GM21825 (cell line): Measurements from ENCODE around the gene ZNF385B.
"Not testable (repeated sequence)": the region's sequence is repeated elsewhere in the genome, so short reads cannot be mapped to it uniquely, and the experiment has no call there.

Experiments used
- ATAC-seq: cut with Tn5 transposase; IDR thresholded peaks from one replicate; pipeline ENCODE4 v1.9.1; 2021; ENCODE audit warnings: mild to moderate bottlenecking, moderate library complexity; ENCODE audit not compliant: unreplicated experiment

The ZNF385B gene

DNA sequence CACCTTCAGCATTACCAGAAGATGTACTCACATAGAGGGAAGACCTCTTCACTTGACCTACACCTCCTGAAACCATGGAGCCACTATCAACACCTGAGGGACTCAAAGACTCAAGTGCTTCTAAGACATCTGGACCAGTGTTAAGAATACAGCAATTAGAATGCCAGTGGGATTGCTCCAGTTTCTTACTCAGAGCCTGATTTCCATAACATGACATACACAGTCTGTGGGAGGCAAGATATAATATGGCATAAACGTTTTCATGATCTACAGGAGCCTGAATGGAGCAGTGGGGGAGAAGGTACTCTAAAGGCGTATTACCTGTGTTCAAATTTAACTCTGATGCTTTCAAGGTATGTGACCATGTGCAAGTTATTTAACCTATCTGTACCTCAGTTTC lies 57.2 kb downstream of the ZNF385B start:
- ATAC-seq, result no peak

DNA sequence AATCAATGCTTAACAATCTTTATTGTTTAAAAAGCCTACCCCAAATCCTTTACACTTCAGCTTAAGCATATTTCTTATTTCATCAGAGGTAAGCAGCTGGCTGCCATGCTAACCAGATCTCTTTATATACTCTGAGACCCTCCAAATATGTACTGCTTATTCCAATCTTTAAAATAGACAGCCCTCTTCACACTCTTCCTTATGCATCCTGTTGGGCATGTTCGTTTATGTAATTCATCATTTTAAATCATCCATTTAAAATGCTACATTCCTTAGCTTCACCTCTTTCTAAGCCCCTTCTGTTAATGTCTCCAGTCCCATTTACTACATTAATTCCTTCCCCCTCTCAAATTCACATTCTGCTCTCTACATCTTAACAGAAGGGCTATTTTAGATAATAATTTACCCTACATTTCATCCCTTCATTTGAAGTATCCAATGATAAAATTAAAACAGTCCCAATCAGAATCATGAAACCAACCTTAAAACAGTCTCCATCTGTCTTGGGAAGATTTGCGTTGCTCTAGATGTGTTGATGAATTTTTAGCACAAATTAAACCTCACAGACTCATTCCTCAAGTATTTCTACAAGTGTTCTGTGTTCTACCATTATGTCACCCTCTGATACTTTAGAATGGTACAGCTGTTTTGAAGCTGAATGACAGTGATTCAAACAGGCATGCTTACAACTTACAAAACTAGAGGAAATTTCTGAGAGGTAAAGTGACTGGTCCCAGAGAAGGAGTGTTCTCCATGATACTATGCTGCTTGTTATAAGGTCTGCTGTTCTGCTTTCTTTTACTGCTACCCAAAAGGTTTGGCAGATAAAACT lies 59.1 kb downstream of the ZNF385B start:
- ATAC-seq, result no peak

DNA sequence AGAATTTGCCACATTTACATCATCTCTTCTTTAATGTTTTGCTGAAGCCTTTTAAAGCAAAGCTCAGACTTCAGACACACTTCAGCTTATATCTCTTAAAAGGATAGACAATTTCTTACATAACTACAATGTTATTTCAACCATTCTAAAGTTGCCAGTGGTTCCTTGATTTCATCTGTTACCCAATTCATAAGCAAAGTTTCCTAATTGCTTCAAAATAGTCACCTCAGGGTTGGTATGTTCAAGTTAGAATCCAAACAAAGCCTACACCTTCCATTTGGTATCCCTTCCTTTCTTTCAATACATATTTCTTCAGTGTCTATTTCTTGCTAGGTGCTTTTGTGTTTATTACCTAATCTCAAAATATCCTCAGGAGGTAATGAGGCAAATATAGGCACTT lies 60.6 kb downstream of the ZNF385B start:
- no peak for ATAC-seq

DNA sequence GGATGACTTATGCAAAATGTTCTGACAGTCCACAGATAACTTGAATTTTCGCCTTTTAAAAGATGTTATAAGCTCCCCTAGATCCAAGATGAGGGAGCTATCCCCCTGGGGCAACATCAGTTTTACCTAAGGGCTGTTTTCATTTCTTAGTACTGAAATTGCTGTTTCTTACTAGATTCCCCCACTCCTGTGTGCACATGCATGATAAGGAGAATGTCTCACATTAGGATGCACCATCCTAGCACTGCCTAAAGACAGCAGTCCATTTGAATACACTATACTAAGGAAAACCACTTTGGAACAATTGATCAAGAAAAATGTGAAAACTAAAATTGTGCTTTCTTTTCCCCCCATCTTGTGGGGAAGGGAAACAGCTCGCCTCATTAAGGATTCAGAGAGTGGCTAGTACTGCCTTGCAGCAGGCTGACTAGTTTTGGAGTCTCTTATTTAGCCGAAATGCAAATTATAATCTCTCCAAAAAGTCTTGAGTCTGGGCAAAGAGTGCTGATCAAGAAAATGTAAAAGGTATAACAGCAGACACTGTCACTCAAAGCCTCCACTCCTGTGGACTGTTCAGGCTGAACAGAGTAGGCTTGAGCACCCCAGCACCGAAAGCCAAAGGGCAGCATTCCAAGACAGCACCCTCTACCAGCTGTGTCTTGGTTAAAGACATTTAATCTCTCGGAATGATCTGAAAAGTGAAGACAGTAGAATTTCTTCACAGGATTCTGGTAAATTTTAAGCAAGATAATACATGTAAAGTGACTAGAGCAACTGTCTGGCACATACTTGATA lies 65.0 kb downstream of the ZNF385B start:
- no peak for ATAC-seq

DNA sequence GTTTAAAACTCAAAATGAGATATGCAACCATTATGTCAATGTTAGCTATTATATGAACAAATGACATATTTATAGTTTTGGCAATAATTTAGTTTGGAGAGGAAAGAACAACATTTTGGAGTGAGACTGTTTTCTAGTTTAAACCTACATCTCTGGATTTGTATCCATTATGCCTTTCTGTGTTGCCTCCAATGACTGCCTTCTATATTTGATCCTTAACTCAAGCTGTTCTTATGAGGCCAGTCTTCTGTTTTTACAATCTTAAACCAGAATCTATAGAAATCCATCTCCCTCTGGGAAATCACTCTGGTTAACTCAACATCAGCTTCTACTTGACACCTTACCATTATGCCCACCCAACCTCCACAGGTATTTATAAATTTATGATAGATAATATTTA lies 67.5 kb downstream of the ZNF385B start:
- ATAC-seq, result no peak

DNA sequence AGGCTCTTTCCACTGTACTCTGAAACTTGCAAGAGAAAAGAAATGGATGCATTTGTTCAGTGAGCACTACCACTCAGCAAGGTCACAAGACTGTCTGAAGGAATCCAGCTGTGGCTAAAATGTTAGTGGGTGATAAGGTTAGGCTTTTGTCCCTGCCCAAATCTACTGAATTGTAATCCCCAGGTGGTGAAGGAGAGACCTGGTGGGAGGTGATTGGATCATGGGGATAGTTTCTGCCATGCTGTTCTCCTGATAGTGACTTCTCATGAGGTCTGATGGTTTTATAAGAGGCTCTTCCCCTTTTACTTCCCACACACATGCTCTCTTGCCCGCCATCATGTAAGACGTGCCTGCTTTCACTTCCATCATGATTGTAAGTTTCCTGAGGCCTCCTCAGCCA lies 68.2 kb downstream of the ZNF385B start:
- ATAC-seq, result no peak

DNA sequence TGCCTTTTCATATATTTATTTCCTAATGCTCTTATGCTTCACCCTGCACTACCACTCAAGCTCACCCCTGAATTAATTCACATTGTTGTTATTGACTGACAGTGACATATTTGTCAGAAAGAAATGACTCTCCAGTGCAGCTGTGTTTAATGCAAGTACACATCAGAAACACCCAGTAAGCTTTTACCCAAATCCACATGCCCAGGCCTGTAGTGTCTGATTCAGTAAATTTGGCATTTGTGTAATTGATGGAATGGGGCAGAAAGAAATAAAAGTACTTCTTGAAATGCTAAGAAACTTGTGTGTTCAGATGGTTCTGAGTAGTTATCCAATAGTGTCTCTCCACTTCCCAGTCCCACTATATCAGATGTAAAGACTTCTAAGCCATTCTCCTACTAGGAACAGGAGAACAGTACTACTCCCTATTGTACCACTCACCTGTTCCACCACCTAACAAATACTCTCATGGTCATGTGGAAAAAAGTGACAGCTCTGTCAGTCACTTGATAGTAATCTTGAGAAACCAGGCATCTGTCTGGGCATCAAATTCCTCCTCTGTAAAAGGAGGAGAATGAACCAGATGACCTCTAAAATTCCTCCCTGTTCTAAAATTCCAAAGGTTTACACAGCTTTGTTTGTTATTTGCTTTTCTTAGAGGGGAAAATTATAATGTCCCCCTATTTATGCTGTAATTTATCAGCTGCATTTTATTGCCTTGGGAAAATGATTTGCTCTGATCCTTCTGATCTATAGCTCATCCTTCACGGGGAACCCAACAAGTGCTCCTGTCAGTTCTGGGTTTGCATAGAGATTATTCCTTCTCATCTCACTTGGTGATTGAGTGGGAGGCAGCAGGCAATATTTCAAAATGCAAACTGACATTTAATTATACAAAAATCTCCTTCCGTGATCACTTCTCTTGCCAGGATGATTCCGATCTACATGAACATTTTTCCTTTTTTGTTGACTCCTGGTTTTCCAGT lies 70.9 kb downstream of the ZNF385B start:
- no peak for ATAC-seq

DNA sequence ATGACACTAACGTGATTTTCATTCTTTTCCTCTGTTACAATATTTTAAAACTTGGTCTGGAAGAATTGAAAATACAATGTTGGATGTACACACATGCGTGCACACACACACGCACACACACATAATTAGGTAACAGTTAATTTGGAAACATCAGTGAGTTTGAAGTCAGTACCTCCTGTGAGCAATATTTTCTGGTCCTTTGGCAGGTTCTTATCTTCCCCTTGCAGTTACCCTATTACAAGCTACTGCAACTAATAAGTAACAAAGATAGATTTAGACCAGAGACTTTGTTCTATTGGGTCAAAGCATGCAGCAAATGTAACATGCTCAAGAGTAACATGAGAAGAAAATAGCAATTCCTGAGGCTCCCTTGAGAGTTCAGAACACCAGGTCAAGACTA lies 73.3 kb downstream of the ZNF385B start:
- no peak for ATAC-seq

DNA sequence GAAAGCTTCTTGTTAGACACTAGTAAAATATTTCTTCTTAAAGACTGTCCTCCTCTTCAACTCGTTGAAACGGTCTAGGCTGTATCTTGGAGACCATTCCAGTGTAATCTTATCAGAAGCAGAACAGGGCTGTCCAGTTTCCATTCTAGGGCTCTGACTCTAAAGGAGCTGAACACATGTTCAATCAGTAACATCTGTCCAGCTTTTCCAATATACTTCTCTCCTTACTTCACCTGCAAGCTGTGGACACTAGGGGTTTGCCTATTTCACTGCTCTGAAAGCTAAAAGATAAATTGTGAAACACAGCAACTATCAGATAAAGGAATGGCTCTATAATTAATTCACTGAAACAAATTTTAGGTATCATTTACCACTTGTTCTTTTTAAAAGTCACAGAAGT lies 73.8 kb downstream of the ZNF385B start:
- ATAC-seq, result no peak

DNA sequence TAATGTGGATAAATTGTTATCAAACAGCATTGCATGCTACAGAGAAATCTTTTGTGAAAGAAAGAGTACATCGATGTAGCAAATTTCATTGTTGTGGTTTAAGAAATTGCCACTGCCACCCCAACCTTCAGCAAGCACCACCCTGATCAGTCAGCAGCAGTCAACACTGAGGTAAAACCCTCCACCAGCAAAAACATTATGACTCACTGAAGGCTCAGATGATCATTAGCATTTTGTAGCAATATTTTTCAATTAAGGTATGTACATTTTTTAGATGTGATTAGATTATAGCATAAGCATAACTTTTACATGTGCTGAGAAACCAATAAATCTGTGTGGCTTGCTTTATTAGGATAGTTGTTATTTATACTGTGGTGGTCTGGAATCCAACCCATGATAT lies 75.5 kb downstream of the ZNF385B start:
- ATAC-seq, result no peak

DNA sequence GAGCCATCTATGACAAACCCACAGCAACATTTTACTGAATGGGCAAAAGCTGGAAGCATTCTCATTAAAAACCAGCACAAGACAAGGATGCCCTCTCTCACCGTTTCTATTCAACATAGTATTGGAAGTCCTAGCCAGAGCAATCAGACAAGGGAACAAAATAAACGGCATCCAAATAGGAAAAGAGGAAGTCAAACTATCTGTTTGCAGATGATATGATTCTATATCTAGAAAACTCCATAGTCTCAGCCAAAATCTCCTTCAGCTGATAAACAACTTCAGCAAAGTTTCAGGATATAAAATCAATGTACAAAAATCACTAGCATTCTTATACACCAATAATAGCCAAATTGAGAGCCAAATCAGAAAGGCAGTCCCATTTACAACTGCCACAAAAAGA lies 79.1 kb downstream of the ZNF385B start:
- ATAC-seq, result not testable (repeated sequence)

DNA sequence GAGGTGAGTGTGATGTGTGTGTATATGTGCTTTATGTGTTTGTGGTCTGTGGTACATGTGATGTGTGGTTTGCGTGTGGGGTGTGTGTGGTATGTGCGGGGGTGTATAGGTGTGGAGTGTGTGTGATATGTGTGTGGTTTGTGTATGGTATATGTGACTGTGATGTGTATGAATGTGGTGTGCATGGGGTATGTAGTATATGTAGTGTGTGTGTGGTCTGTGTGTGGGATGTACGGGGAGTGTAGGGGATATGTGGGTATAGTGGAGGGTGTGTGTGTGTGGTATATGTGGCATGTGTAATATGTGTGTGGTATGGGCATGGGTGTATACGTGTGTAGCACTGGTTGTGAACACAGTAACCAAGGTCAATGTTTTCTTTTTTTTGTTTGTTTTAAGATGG lies 87.4 kb downstream of the ZNF385B start:
- no peak for ATAC-seq

DNA sequence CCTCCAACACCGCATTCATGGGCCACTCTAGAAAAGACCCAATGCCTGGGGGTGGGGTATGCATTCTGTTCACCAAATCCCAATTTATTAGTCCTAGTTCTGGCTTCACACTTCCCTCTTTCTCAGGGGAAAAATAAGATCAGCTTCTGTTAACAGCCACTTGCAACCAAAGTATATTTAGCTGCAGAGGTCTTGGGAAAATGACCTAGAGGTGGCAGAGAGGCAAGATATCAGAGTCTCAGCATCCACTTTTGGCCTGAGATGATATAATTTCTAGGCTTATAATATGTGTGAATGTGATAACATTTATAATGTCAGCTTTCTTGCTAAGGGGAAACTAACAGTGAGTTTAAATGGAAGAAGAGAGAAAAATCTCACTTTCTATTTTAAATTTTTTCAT lies 89.1 kb downstream of the ZNF385B start:
- no peak for ATAC-seq

DNA sequence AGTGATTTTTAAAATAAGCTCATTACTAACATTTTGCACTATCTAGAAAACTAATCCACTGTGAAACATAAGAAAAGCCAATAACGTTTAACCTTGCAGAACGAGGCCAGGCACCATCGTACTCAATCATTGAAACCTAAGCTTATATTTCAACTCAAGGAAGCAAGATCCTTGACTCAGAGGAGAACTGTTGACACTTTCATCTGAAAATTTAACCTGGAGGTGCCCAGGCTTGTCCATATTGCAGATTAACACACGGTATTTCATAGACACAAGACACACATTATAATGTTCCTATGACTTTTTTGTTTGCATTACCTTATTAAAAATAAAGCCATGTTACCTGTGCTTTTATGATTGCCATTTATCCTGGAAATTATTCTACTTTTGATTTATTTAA lies 89.6 kb downstream of the ZNF385B start:
- ATAC-seq, result no peak

DNA sequence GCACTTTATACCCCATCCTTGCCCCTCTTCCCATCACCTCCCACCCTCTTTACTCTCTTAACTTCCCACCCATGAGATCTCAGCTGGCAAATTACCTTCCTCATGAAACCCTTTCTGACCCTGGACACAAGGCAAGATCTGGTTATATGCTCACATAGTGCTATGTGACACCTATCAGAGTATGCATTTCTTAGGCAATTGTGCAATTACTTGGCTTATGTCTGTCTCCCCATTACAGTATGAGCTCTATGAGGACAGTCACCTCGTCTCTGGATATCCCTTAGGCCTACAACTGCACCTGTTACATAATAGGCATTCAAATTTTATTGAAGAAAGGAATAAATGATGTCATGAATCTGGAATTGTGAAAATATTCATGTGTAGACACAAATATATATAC lies 91.4 kb downstream of the ZNF385B start:
- ATAC-seq, result no peak

DNA sequence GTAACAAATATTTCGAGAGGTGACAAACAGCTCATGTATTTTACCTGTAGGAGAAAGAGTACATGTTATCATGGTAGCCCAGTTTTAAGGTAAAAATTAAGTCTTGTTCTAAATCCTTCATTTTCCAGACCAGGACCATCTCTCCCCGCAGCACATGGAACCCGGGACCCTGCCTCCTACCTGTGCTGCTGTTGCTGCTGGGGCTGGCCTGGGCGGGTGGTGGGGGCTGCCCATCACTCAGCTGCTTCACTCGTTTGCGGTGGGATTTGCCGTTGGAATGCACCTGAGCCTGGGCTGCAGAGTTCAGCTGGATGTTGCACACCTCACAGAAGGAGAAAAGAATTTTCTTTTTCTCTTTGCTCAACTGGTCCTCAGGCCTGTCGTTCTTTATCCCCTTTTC lies 92.1 kb downstream of the ZNF385B start:
- no peak for ATAC-seq

DNA sequence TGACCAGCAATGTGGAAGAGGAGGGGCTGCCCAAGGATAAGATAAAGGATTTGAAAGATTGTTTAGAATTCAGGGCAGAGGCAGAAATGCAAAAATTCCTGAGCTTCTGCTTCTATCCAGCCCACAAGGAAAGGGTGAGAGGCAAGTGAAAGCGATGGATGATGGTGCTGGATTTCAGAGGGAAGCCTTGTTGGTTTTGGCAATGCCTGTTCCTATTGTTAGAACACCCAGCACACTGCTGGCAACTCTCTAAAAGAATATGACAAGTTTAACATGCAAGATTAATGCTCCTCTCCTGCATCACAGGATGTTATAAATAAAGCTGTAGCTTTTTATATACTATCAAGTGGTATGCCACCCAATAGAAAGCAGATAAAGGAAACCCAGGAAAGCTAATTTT lies 92.6 kb downstream of the ZNF385B start:
- no peak for ATAC-seq

DNA sequence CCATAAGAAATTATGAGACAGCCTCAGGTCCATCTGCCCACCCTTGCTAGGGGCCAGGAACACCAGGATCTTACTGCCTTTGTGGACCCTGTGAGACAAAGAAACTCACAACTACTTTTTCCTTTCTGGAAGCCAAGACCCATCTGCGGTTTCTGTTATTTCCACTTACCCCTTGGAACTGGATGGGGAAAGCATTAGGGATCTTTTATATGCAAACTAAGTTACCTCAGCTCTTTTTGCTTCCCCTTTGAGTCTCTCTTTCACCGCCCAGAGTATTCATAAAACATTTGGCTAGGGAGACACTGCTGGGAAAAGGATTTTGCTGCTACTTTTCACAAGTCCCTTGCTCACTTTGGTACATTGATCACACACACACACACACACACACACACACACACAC lies 95.7 kb downstream of the ZNF385B start:
- no peak for ATAC-seq

DNA sequence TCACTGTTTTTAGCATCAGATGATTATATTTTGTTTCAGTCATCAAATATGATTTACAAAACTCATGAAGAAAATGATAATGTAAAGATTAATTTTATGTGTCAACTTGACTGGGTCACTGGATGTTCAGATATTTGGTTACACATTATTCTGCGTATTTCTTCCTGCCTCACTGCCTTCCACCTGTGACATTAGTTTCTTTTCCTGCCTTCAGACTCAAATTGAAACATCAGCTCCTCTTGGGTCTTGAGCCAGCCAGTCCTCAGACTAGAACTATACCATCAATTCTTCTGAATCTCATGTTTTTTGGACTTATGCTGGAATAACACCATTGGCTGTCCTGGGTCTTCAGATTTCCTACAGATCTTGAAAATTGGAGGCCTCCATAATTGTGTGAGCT lies 96.7 kb downstream of the ZNF385B start:
- ATAC-seq, result peak; percentile 89

DNA sequence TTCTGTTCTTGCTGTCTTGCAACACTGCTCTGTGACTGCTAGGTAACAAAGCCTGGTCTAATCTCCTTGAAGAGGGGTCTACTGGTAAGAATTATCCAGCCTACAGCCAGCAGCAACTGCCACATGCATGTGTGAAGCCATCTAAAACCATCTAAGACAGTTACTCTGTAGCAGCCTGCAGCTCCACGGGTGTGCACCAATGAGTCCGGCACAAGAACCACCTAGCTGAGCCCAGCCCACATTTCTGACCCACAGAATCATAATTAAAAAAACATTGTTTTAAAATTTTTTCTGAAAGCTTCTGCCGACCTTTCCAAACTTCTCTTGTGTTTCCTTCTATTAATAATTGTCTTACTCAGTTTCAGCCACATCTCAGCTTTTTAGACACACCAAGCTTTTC lies 102.8 kb downstream of the ZNF385B start:
- ATAC-seq, result no peak

DNA sequence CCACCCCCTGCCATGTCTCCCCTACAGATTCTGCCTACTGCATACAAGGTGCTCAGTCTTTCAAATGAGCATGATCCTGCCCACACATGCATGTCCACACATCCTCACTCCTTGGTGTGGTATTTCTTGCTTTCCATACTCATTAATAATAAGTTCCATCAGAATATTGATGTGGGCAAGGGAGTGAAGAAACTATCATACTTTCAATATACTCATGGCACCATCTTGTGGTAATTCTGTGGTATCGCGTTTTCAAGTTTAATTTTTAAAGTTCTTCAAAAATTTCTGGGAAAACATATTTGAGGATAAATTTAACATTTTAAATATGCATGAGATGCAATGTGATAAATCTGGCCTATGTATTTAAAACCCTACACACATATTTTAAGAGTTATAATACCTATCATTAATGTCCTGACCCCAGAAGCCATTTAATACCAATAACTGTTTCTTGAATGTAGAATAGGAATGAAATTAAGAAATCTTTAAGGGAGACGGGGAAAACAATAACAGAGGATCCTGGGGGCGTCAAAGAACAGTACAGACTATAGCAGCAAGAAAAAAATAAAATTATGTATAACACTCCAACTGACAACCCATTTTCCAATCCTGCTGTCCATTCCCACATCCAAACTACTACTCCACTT lies 110.1 kb downstream of the ZNF385B start:
- ATAC-seq, result no peak
